ENCODE results near the gene ANKRD33B.

- TF ChIP-seq CTCF (CRISPR knock-in tag; IDR thresholded peaks at IDR 0.05), result no peak
- TF ChIP-seq POLR2A (IDR thresholded peaks at IDR 0.05; ENCODE audit: insufficient read depth in 1 of 2, low read depth in 2 of 2, low read length in 2 of 2), result no peak
Observed at GRCh38 chr5:10665799-10666198, 101.9 kb downstream of the ANKRD33B start.
